NCI-H82 treated with DMSO at 0.1 percent for 48 hours (cell line): Measurements from ENCODE around the gene ASB3.
A peak's percentile ranks its signal among the peaks of the same experiment; 100 is the strongest.
"Not testable (repeated sequence)": the region's sequence is repeated elsewhere in the genome, so short reads cannot be mapped to it uniquely, and the experiment has no call there.

ENCODE experiments used
- DNase-seq: peaks from one replicate; lab custom pipeline; 2025; ENCODE audit not compliant: unreplicated experiment; lab: John Stamatoyannopoulos, UW

The ASB3 gene

GRCh38 chr2:53787614-53788289 is 999 bp upstream of the ASB3 start:
- DNase-seq = no peak

GRCh38 chr2:53786352-53786704 is 425 bp downstream of the ASB3 start:
- DNase-seq = no peak

- DNase-seq = no peak
Measured at GRCh38 chr2:53785366-53785765, 1.4 kb downstream of the ASB3 start.

- DNase-seq = no peak
Measured at GRCh38 chr2:53784436-53784835, 2.3 kb downstream of the ASB3 start.

- DNase-seq = no peak
Measured at GRCh38 chr2:53782676-53783075, 4.1 kb downstream of the ASB3 start.

- DNase-seq = peak; percentile 75
Measured at GRCh38 chr2:53780056-53780455, 6.7 kb downstream of the ASB3 start.

- DNase-seq = no peak
Measured at GRCh38 chr2:53778536-53779162, 8.1 kb downstream of the ASB3 start.

- no peak for DNase-seq
Measured at GRCh38 chr2:53777134-53777533, 9.6 kb downstream of the ASB3 start.

- DNase-seq = no peak
Measured at GRCh38 chr2:53770264-53770663, 16.5 kb downstream of the ASB3 start.

- DNase-seq = no peak
Measured at GRCh38 chr2:53769318-53769945, 17.3 kb downstream of the ASB3 start.

GRCh38 chr2:53768242-53768542 is 18.6 kb downstream of the ASB3 start:
- no peak for DNase-seq

GRCh38 chr2:53767405-53768241 is 19.1 kb downstream of the ASB3 start, which contains the start of gene CHAC2:
CHAC2 (plus strand) TSS chr2:53767804; CDS start chr2:53767887, 83 bp downstream.
- DNase-seq = peak; percentile 87

GRCh38 chr2:53765767-53766166 is 21.0 kb downstream of the ASB3 start:
- DNase-seq = no peak

GRCh38 chr2:53757206-53757605 is 29.5 kb downstream of the ASB3 start:
- DNase-seq = not testable (repeated sequence)

GRCh38 chr2:53756644-53757043 is 30.1 kb downstream of the ASB3 start:
- no peak for DNase-seq

- DNase-seq = no peak
Measured at GRCh38 chr2:53755121-53755520, 31.6 kb downstream of the ASB3 start.

- no peak for DNase-seq
Measured at GRCh38 chr2:53753041-53753440, 33.7 kb downstream of the ASB3 start.

- DNase-seq = no peak
Measured at GRCh38 chr2:53752385-53752784, 34.4 kb downstream of the ASB3 start.

- DNase-seq = peak; percentile 18
Measured at GRCh38 chr2:53751728-53752127, 35.0 kb downstream of the ASB3 start.

- no peak for DNase-seq
Measured at GRCh38 chr2:53750041-53750768, 36.5 kb downstream of the ASB3 start.
